GM21723 (cell line): ENCODE measurements around the gene CHRNG.

Experiments
- ATAC-seq: cut with Tn5 transposase; IDR thresholded peaks from one replicate; pipeline ENCODE4 v1.9.1; 2021; ENCODE audit warnings: mild to moderate bottlenecking, moderate library complexity; ENCODE audit not compliant: unreplicated experiment

CHRNG gene, protein sequence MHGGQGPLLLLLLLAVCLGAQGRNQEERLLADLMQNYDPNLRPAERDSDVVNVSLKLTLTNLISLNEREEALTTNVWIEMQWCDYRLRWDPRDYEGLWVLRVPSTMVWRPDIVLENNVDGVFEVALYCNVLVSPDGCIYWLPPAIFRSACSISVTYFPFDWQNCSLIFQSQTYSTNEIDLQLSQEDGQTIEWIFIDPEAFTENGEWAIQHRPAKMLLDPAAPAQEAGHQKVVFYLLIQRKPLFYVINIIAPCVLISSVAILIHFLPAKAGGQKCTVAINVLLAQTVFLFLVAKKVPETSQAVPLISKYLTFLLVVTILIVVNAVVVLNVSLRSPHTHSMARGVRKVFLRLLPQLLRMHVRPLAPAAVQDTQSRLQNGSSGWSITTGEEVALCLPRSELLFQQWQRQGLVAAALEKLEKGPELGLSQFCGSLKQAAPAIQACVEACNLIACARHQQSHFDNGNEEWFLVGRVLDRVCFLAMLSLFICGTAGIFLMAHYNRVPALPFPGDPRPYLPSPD

DNA sequence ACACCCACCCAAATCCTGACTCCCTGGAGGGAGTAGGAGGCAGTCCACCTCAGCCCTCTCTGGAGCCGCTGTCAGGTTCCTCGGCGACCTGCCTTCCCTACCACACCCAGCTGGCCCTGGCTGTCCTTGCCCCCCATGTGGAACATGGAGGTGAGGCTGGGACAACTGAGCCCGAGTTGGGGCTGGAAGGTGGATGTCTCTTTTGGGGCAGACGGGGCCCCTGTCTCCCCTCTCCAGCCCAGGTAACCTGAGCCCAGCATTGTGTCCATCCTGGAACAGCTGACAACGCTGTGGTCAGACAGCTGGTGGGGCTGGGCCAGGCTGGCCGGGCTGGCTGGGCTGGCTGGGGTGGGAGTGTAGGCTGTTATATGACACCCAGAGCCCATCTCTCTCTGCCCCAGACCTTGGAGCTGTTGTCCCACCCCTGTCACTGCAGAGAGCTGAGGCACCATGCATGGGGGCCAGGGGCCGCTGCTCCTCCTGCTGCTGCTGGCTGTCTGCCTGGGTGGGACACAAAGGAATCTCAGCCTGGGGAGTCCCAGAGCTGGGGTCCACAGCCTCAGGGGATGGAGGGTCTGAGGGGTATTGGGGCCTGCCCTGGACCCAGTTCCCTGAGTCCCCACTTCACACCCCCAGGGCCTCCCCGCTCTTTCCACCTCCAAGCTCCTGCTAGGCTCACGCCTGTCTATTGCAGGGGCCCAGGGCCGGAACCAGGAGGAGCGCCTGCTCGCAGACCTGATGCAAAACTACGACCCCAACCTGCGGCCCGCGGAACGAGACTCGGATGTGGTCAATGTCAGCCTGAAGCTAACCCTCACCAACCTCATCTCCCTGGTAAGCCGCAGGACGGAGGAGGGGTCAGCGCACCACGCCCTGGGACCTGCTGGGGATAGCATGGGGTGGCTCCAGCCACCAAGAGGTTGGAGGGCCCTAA is at the start of gene CHRNG:
TSS of gene CHRNG (plus strand) at position 395 of the 934 bp plus-strand sequence. CDS start at position 451, 56 bp downstream.
- no peak for ATAC-seq

GRCh38 chr2:232490221-232491138 is 49.0 kb upstream of the CHRNG start:
- ATAC-seq = no peak

DNA sequence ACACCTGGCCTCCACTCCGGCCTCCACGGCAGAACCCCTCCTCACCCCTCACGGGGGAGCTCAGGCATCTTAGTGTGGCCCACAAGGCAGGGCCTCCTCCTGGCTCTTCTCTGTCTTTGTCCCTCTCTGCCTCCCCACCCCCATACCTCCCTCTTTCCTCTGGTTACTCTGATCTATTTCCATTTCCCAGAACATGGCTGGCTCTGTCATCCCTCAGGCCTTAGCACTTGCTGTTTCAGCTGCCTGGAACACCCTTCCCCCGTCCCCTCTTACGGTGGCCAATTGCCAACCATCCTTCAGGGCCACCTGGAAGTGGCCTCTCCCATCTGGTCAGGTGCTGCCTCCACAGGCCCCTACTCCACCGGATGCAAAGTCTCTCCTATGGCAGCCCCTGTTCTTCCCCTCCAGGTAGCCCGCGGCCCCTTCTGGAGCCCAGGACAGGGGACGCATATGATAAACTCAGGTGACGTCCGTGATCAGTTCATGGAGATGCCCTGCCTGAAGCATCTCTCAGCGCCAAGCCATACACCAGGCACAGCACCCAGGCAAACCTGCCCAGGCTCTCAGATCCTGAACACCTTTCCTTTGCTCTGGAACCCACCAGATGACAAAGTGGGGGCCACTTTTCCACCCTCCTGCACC is 48.2 kb upstream of the CHRNG start:
- no peak for ATAC-seq

DNA sequence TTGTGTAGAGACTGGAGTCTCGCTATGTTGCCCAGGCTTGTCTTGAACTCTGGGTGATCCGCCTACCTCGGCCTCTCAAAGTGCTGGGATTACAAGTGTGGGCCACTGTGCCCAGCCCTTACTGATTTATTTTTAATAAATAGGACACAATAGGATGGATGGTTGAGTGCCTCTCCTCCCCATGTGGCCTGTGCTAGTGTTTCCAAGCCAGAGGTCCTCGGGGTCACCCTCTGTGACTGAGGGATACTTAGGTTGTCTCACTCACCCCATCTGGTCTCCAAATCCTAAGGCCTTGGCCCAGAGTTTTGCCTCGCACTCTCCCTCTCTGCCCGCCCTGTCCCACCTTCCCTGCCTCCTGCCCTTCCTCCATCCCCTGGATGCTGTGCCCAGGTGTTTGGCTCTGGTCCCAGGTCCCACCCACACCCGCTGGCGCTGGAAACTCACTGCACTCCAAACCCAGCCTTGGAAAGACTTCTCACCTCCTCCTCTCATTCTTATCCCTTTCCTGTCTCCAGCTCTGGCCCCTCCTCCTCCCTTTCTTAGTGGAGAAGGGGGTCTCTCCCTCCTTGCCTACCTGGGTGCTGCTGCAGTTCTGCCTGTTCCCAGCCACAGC is 47.1 kb upstream of the CHRNG start:
- no peak for ATAC-seq

GRCh38 chr2:232492963-232493700 is 46.4 kb upstream of the CHRNG start:
- no peak for ATAC-seq

DNA sequence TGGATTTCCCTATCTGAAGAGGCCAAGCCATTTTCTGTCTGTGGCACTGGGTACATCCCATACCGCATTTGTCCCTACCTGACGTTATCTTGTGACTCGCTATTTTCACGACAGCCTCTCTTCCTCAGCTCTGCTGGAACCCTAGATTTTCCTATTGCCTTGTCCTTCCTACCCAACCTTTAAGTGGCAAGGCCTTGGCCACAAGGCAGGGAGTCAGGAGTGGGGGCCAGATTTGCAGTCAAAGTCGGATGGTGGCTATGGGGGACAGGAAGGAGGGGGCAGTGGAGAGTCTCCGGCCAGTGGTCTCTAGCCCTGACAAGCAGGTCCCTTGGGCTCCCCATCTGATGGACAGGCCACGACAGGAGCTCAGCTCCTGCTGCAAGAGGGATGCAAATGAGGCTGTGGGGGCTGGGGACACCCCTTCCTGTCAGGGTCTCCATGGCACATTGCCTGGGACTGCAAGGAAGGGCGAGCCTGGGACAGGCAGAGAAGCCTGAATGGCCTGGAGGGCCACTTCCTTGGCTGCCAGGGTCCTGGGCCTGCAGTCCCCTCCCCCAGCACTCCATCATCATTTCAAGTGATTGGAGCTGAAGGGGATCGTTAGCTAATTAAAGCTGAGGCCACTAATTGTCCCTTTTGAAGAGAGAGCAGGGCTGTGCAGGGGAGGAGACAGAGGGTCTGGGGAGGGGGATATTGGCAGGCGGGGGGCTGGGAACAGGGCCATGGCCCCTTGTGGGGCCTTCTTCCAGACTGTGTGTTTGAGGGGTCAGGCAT is 45.6 kb upstream of the CHRNG start:
- no peak for ATAC-seq

DNA sequence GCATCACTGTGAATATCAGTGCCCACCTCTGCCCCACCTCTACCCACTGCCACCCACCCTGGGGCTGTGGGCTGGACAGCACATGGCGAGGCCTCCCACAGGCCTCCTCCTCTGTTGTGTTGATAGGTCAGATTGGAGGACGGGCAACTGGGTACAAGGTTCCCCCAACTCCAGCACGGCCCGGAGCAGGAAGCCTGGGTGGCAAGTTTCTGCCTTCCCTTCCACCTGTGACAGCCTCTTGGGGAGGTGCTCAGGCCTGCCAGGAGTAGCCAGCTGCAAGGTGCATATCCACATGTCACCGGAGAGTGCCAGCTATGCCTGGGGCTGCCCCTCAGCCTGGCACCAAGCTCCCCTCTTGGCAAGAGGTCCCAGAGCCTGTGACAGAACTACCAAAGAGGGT is 45.0 kb upstream of the CHRNG start:
- no peak for ATAC-seq

- ATAC-seq = no peak
These were observed 44.2 kb upstream of the CHRNG start for GRCh38 chr2:232495292-232495691.

- ATAC-seq = no peak
These were observed 42.8 kb upstream of the CHRNG start for GRCh38 chr2:232496501-232497270.

- ATAC-seq = no peak
These were observed 42.1 kb upstream of the CHRNG start for GRCh38 chr2:232497348-232497747.

DNA sequence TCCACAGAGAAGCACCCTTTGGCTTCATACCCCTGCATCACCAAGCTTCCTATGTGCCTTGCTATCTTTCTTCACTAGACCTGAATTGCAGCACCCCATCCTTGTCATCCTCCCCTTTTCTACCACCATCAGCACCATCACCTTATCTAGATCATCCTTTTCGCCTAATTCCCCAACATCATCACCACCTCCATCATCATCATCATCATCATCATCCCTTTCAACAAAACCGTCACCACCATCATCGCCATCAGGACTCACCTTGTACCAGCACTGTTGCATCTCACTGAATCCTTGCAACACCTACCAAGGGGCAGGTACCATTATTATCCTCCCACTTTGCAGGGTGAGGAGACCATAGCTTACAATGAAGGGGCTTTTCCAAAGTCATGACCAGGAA is 41.0 kb upstream of the CHRNG start:
- no peak for ATAC-seq

DNA sequence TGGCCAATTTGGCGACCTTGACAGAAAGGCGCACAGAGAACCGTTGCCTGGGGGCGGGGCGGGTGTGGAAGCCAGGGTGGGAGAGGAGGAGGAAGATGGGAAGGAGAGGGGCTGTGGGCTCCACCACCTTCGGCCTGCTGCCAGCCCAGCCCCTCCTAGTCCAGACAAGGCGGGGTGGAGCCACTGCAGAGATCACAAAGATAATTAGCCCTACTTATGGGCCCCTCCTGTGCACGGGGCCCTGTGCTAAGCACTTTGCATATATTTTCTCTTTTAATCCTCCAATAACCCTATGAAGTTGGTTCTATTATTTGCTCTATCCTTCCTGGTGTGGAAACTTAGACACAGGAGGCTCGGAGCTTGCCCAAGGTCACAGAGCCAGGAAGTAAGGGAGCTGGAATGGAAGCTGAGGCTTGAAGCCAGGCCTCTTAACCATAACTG is 38.1 kb upstream of the CHRNG start:
- ATAC-seq = no peak

DNA sequence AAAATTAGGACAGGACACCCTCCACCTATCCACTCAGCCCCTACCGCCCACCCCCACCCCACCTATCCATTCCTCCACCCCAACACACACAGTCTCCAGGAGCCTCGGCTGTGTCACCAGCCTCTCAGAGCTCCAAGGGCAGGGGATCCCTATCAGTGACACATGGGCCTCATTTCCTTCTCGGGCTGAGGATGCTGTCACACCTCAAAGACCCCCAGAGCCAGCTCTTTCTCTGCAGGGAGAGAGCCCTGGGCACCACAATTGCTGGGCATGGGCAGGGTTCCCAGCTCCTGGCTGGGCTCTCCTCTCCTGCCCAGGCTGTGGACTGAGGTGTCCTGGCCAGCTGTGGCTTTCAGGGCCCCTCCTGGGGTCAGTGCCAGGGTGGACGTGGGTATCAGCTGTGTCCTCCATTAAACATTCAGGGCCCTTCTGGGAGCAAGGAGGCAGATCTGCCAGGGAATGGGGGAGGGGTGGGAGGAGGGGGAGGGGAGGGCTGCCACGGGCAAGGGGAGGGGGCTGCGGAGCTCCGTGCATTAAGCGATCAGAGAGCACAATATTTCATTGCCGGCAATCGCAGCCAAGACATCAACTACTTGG is 37.6 kb upstream of the CHRNG start:
- ATAC-seq = no peak

DNA sequence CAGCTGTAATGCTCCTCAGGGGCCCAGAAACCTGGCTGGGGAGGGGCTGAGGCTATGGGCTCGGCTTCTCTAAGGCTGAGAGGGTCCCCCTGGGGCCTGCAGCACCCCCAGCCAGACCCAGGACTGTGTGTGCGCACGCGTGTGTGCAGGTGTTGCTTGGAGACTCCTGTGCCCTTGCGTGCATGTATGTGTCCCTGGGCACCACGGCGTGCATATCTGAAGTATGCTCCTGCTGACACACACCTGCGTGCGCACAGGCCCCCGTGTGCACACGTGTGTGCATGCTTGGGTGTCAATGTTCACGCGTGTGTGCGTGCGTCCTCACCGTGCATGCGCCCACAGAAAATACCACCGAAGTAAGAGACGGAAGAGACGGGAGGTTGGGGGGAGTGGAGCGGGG is 37.0 kb upstream of the CHRNG start:
- ATAC-seq = no peak

DNA sequence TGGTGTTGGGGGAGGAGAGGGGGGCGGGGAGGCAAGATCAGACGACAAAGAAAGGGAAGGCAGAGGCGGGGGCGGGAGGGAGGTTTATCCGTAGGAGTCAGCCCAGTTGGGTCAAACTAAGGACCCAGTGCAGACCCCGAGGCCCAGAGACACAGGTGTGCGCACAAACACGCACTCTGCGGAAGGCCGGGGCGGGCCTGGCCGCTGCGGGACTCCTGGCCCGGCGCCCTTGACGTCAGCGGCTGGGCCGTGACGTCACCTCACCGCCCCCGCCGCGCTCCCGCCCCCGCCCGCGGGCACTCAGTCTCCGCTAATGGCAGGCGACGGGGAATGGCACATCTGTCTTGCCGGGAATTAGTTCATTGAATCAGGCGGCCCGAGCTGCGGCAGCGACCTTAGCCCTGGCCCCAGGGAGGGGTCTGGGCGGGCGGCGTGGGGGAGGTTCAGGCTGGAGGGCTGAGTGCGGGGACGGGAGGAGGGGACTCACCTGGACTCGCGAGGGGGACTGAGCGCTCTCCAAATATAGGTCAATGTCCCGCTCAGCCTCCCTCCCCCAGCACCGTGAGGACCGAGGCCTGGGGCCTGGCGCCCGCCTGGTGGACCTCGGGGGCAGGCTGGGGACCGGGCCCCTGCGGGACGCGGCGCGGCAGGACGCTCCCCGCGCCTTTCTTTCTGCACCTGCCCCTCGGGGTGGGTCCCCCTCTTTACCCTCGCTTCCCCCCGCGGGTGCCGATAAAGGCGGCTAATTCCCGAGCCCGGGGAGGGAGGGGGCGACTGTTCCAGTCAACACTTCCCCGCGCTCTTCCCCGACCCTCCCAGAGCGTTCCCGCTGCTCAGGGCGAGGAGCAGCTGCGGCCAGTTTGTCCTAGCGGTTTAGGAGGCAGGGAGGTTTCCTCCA is 36.3 kb upstream of the CHRNG start:
- ATAC-seq = no peak

DNA sequence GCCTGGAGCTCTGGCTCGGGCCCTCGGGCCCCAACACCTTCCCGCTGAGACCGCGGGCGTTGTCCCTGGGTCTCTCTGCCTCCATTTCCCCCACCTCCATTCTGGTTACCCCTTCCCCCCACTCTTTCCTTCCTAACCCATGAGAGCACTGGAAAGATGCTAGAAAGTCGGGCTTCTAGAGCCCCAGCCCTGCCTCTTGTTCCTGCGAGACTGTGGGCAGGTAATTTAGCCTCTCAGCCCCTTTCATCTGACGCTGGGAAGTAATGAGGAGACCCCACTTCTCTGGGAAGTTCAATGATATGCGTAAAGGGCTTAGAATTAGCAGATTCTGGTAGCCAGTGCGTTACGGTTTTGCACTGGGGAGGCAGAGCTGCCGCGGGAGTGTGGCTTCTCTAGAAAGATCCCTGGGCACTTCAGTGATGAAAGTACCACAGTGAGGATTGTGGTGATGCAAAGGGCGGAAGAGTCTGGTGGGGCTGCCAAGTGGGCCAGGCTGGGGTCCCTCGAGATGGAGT is 35.6 kb upstream of the CHRNG start:
- ATAC-seq = no peak
